ENCODE measurements around the gene AP1S1. TPM values are rescaled to one million over a fixed set of nuclear protein-coding genes. Genes with fewer than 3 reads are reported as not detected.
"Not testable (repeated sequence)": the region's sequence is repeated elsewhere in the genome, so short reads cannot be mapped to it uniquely, and the experiment has no call there.

AP1S1 gene
- total and polyA plus RNA-seq, 2 experiments from 2014 or later, result 31.1 to 85.8 TPM

DNA sequence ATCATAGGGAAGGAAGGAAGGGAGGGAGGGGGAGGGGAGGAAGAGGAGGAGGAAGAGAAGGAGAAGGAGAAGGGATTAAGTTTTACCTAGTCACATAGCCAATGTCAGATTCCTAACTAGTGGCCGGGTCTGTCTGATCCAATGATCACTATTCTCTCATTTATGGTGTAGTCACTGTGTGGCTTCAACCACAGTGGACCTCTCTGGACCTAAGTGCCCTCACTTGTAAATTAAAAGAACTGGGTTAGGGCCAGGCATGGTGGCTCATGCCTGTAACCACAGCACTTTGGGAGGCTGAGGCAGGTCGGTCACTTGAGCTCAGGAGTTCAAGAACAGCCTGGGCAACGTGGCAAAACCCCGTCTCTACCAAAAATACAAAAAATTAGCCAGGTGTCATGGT lies 34.0 kb upstream of the AP1S1 start:
- H3K9me2 ChIP-seq (replicated peaks; ENCODE audit: insufficient read depth), result no peaks in the 10 kb centered on the region
- TF ChIP-seq EZH2phosphoT487 (IDR thresholded peaks at IDR 0.05; ENCODE audit: low read depth, severe bottlenecking, unreplicated experiment), result no peak
- TF ChIP-seq, protein P1, sequence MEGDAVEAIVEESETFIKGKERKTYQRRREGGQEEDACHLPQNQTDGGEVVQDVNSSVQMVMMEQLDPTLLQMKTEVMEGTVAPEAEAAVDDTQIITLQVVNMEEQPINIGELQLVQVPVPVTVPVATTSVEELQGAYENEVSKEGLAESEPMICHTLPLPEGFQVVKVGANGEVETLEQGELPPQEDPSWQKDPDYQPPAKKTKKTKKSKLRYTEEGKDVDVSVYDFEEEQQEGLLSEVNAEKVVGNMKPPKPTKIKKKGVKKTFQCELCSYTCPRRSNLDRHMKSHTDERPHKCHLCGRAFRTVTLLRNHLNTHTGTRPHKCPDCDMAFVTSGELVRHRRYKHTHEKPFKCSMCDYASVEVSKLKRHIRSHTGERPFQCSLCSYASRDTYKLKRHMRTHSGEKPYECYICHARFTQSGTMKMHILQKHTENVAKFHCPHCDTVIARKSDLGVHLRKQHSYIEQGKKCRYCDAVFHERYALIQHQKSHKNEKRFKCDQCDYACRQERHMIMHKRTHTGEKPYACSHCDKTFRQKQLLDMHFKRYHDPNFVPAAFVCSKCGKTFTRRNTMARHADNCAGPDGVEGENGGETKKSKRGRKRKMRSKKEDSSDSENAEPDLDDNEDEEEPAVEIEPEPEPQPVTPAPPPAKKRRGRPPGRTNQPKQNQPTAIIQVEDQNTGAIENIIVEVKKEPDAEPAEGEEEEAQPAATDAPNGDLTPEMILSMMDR (IDR thresholded peaks at IDR 0.05; ENCODE audit: poor library complexity), result no peak
- TF ChIP-seq EZH2 (IDR thresholded peaks at IDR 0.05; ENCODE audit: borderline replicate concordance), result no peak
- H2AFZ ChIP-seq, result no peak overlapping the region
- no peaks in the 10 kb centered on the region for H3K27me3 ChIP-seq
- H4K20me1 ChIP-seq (ENCODE audit: insufficient read depth, poor library complexity, severe bottlenecking), result no peaks in the 10 kb centered on the region
- H3K36me3 ChIP-seq (replicated peaks; ENCODE audit: insufficient read depth, low read depth), result no peaks in the 10 kb centered on the region
- H3K4me2 ChIP-seq, result no peak overlapping the region
- peak overlapping the region; percentile 21 for H3K27ac ChIP-seq
- no peak for DNase-seq (ENCODE audit: low spot score)
- peaks cover 22% of the 10 kb centered on the region for H3K4me1 ChIP-seq (ENCODE audit: insufficient read depth)
- no peaks in the 10 kb centered on the region for H3K9me3 ChIP-seq (ENCODE audit: low read depth)
- H3K4me3 ChIP-seq, result no peak overlapping the region
- H3K79me2 ChIP-seq, result no peaks in the 10 kb centered on the region
- 81% methylated on average over 4 of the region's 4 CpGs for WGBS (ENCODE audit: low lambda C conversion rate, missing lambda C conversion rate)

DNA sequence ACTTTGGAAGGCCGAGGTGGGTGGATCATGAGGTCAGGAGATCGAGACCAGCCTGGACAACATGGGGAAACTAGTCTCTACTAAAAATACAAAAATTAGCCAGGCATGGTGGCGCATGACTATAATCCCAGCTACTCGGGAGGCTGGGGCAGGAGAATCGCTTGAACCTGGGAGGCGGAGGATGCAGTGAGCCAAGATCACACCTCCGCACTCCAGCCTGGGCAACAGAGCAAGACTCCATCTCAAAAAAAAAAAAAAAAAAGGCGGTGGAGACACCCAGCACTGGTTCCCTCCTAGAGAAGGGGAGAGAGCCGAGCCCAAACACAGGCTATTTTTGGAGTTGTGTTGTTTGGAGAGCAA lies 32.7 kb upstream of the AP1S1 start:
- H3K36me3 ChIP-seq (replicated peaks; ENCODE audit: insufficient read depth, low read depth); H3K79me2 ChIP-seq; H3K9me3 ChIP-seq (ENCODE audit: low read depth); DNase-seq (ENCODE audit: low spot score); H3K27me3 ChIP-seq; H4K20me1 ChIP-seq (ENCODE audit: insufficient read depth, poor library complexity, severe bottlenecking); H3K4me3 ChIP-seq; H2AFZ ChIP-seq; H3K9me2 ChIP-seq (replicated peaks; ENCODE audit: insufficient read depth): not testable (repeated sequence)
- Histone ChIP-seq H3K4me1 (ENCODE audit: insufficient read depth) (peaks cover 30% of the 10 kb centered on the region), H3K27ac (peak overlapping the region; percentile 94), H3K4me2 (peak overlapping the region; percentile 68)
- 82% methylated on average over 9 of the region's 9 CpGs for WGBS (ENCODE audit: low lambda C conversion rate, missing lambda C conversion rate)

DNA sequence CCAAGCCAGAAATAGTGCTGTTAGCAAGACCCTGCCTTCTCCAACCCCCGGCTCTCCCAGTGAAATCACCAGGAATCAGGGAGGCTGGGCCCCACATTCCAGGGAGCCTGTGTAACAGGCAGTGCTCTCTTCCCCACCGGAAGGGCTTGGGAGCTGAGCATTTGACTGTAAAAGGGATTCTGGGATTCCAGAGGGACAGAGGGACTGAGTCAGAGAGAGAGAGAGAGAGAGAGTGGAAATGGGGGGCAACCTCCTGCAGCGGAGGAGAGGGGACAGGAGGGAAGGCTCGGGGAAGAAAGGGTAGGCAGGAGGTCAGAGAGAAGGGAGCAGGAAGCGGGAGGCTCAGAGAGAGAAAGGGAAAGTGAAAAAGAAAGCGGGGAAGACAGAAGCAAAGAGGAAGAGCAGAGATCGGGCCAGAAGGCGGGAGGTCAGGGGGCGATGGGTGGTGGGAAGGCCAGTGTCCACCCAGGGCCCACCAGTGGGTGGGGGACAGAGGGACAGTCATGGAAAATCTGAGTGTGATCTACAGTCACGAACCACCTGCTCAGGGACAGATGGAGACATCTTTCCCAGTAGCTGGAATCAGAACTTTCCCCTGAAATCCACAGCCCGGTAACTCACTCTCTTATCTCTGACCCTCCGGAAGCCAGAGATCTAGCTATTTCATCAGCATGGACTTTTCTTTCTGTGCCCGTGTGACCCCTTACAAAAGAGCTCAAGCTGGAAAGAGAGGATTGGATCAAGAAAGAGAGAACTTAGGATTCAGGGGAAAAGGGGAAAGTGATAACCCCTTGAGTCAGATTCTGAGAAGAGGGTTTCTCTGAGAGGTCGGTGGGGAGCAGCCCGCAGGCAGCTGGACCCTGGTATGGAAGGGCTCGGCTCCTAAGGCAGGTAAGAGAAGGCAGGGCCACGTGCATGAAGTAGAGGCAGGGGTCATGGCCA lies 32.0 kb upstream of the AP1S1 start:
- Histone ChIP-seq H3K36me3 (replicated peaks; ENCODE audit: insufficient read depth, low read depth) (no peaks in the 10 kb centered on the region), H4K20me1 (ENCODE audit: insufficient read depth, poor library complexity, severe bottlenecking) (no peaks in the 10 kb centered on the region), H3K9me2 (replicated peaks; ENCODE audit: insufficient read depth) (no peaks in the 10 kb centered on the region), H3K27me3 (no peaks in the 10 kb centered on the region), H3K4me1 (ENCODE audit: insufficient read depth) (peaks cover 34% of the 10 kb centered on the region), H3K4me2 (peak overlapping the region; percentile 68), H3K27ac (peak overlapping the region; percentile 94), H3K9me3 (ENCODE audit: low read depth) (no peaks in the 10 kb centered on the region), H3K4me3 (no peak overlapping the region), H2AFZ (no peak overlapping the region), H3K79me2 (no peaks in the 10 kb centered on the region)
- TF ChIP-seq EZH2 (IDR thresholded peaks at IDR 0.05; ENCODE audit: borderline replicate concordance) (no peak), EZH2phosphoT487 (IDR thresholded peaks at IDR 0.05; ENCODE audit: low read depth, severe bottlenecking, unreplicated experiment) (no peak)
- TF ChIP-seq, protein P1 (IDR thresholded peaks at IDR 0.05; ENCODE audit: poor library complexity), result no peak
- DNase-seq (ENCODE audit: low spot score), result peak; percentile 90
- 31% methylated on average over 14 of the region's 17 CpGs for WGBS (ENCODE audit: low lambda C conversion rate, missing lambda C conversion rate)

DNA sequence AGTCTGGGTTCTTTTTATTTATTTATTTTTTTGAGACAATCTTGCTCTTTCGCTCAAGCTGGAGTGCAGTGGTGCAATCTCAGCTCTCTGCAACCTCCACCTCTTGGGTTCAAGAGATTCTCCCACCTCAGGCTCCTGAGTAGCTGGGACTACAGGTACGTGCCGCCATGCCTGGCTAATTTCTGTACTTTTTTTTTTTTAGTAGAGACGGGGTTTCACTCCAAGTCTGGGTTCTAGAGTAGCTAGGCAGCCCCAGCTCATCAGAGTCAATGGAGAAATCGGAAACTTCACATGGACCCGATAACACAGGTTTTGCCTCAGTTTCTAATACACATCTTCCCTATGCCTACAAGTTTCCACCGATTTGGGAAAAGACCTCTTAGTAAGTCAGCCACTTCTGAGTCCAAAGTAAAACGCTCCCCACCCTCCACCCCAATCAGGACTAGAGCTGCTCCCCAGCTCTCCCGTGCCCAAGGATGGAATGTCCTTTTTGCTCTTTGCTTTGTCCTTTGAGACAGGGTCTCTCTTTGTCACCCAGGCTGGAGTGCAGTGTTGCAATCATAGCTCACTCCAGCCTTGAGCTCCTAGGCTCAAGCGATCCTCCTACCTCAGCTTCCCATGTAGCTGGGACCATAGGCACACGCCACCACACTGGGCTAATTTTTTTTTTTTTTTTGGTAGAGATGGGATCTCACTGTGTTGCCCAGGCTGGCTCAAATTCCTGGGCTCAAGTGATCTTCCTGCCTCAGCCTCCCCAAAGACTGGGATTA lies 31.2 kb upstream of the AP1S1 start:
- H3K79me2 ChIP-seq, result no peaks in the 10 kb centered on the region
- no peaks in the 10 kb centered on the region for H3K36me3 ChIP-seq (replicated peaks; ENCODE audit: insufficient read depth, low read depth)
- WGBS (ENCODE audit: low lambda C conversion rate, missing lambda C conversion rate), result 90% methylated on average over 11 of the region's 11 CpGs
- no peaks in the 10 kb centered on the region for H3K9me3 ChIP-seq (ENCODE audit: low read depth)
- DNase-seq (ENCODE audit: low spot score), result no peak
- peak overlapping the region; percentile 94 for H3K27ac ChIP-seq
- no peak for TF ChIP-seq EZH2 (IDR thresholded peaks at IDR 0.05; ENCODE audit: borderline replicate concordance)
- no peak for TF ChIP-seq EZH2phosphoT487 (IDR thresholded peaks at IDR 0.05; ENCODE audit: low read depth, severe bottlenecking, unreplicated experiment)
- H3K4me1 ChIP-seq (ENCODE audit: insufficient read depth), result peaks cover 38% of the 10 kb centered on the region
- H2AFZ ChIP-seq, result no peak overlapping the region
- no peak overlapping the region for H3K4me3 ChIP-seq
- no peaks in the 10 kb centered on the region for H3K9me2 ChIP-seq (replicated peaks; ENCODE audit: insufficient read depth)
- no peaks in the 10 kb centered on the region for H3K27me3 ChIP-seq
- peak overlapping the region; percentile 68 for H3K4me2 ChIP-seq
- H4K20me1 ChIP-seq (ENCODE audit: insufficient read depth, poor library complexity, severe bottlenecking), result no peaks in the 10 kb centered on the region
